Neural cell (in vitro differentiated cells): ENCODE data around the gene CDH4. TPM values are rescaled to one million over a fixed set of nuclear protein-coding genes. Genes with fewer than 3 reads are reported as not detected.

Experiments
- H2AFZ ChIP-seq: fragments of 200-600, 300-800 bp; sonication (generic), shearing (Covaris generic); 2 replicates; pipeline ENCODE4 v1.6.0; 2014; ENCODE audit warnings: low read depth, mild to moderate bottlenecking, antibody characterized with exemption, low read length, moderate library complexity
- H3F3A ChIP-seq: fragments of 200-600 bp; shearing (Covaris generic); 2 replicates; pipeline ENCODE4 v1.6.1; 2016; ENCODE audit warnings: mild to moderate bottlenecking, moderate library complexity, mixed read lengths, antibody characterized with exemption, low read length; ENCODE audit not compliant: insufficient read depth, poor library complexity, severe bottlenecking
- H3K27ac ChIP-seq: fragments of 200-600, 300-800 bp; sonication (generic), shearing (Covaris generic); 2 replicates; pipeline ENCODE4 v1.5.1; 2014; ENCODE audit warnings: mild to moderate bottlenecking, low read length, moderate library complexity
- H3K27me3 ChIP-seq: fragments of 300-800, 200-600 bp; sonication (generic), shearing (Covaris generic); 2 replicates; pipeline ENCODE4 v1.6.0; 2014; ENCODE audit warnings: mild to moderate bottlenecking, low read depth, low read length, moderate library complexity; ENCODE audit not compliant: insufficient read depth
- H3K36me3 ChIP-seq: fragments of 300-800, 200-600 bp; sonication (generic), shearing (Covaris generic); 2 replicates; pipeline ENCODE4 v1.5.1; 2014; ENCODE audit warnings: mild to moderate bottlenecking, antibody characterized with exemption, low read length, moderate library complexity; ENCODE audit not compliant: insufficient read depth
- H3K4me2 ChIP-seq: fragments of 300-800, 200-600 bp; sonication (generic), shearing (Covaris generic); 2 replicates; pipeline ENCODE4 v1.6.0; 2014; ENCODE audit warnings: mild to moderate bottlenecking, low read length
- H3K4me3 ChIP-seq: fragments of 300-800, 200-600 bp; sonication (generic), shearing (Covaris generic); 2 replicates; pipeline ENCODE4 v1.5.1; 2014; ENCODE audit warnings: mild to moderate bottlenecking, low read length, moderate library complexity
- H3K79me2 ChIP-seq: fragments of 200-600 bp; shearing (Covaris generic); replicated peaks from 2 replicates; pipeline ENCODE4 v1.6.0; 2014; ENCODE audit warnings: mild to moderate bottlenecking, low read length, moderate library complexity; ENCODE audit not compliant: insufficient read depth
- H3K9ac ChIP-seq: fragments of 300-800, 200-600 bp; sonication (generic), shearing (Covaris generic); 2 replicates; pipeline ENCODE4 v1.6.1; 2016; ENCODE audit warnings: mild to moderate bottlenecking, low read length, mixed read lengths
- H3K9me2 ChIP-seq: fragments of 200-600 bp; shearing (Covaris generic); 2 replicates; pipeline ENCODE4 v1.6.1; 2016; ENCODE audit warnings: mild to moderate bottlenecking, low read length, mixed read lengths; ENCODE audit not compliant: insufficient read depth
- H3K9me3 ChIP-seq: fragments of 200-600, 300-800 bp; sonication (generic), shearing (Covaris generic); 2 replicates; pipeline ENCODE4 v1.6.1; 2016; ENCODE audit warnings: mild to moderate bottlenecking, mixed run types, low read length, moderate library complexity, mixed read lengths
- H4K20me1 ChIP-seq: fragments of 200-600 bp; shearing (Covaris generic); 2 replicates; pipeline ENCODE4 v1.6.1; 2016; ENCODE audit warnings: mild to moderate bottlenecking, mixed run types; ENCODE audit not compliant: insufficient read depth
- CTCF ChIP-seq: fragments of 450-650 bp; IDR thresholded peaks from 2 replicates; pipeline ENCODE4 v1.5.1; 2014; ENCODE audit warnings: antibody characterized with exemption, mild to moderate bottlenecking, moderate library complexity; ENCODE audit not compliant: poor library complexity, severe bottlenecking
- EP300 ChIP-seq: fragments of 450-650 bp; conservative IDR thresholded peaks from 2 replicates; pipeline ENCODE4 v1.6.1; 2014; ENCODE audit warnings: antibody characterized with exemption, mild to moderate bottlenecking, moderate library complexity; ENCODE audit not compliant: poor library complexity, severe bottlenecking
- EZH2 ChIP-seq: fragments of 200-600, 300-800 bp; shearing (Covaris generic), sonication (generic); IDR thresholded peaks from 2 replicates; pipeline ENCODE4 v1.6.1; 2014; ENCODE audit warnings: antibody characterized with exemption, low read length, borderline replicate concordance, mild to moderate bottlenecking; ENCODE audit not compliant: insufficient read depth, poor library complexity, severe bottlenecking
- MXI1 ChIP-seq: fragments of 450-650 bp; conservative IDR thresholded peaks from 2 replicates; pipeline ENCODE4 v1.6.1; 2014; ENCODE audit warnings: antibody characterized with exemption, mild to moderate bottlenecking; ENCODE audit not compliant: poor library complexity, severe bottlenecking
- POLR2AphosphoS5 ChIP-seq: IDR thresholded peaks from 2 replicates; pipeline ENCODE4 v1.6.1; 2012
- RAD21 ChIP-seq: fragments of 450-650 bp; conservative IDR thresholded peaks from 2 replicates; pipeline ENCODE4 v1.6.1; 2014; ENCODE audit warnings: antibody characterized with exemption, mild to moderate bottlenecking, moderate library complexity
- SMC3 ChIP-seq: fragments of 450-650 bp; conservative IDR thresholded peaks from 2 replicates; pipeline ENCODE4 v1.6.1; 2014; ENCODE audit warnings: antibody characterized with exemption, mild to moderate bottlenecking, moderate library complexity; ENCODE audit not compliant: poor library complexity
- TAF1 ChIP-seq: IDR thresholded peaks from 2 replicates; pipeline ENCODE4 v1.6.1; 2012; ENCODE audit warnings: low read depth
- polyA plus RNA-seq: library from polyadenylated mRNA; depleted of rRNA; stranded (reverse); fragments of >200 nt; gene quantifications from 2 replicates; pipeline ENCODE4 v1.2.3, GENCODE V29; 2014
- TF ChIP-seq, protein P1 (sequence below): IDR thresholded peaks from 2 replicates; pipeline ENCODE4 v1.6.1; 2012; ENCODE audit warnings: borderline replicate concordance

The CDH4 gene
- polyA plus RNA-seq, 1 donor from 2014 or later = 24.6 TPM

GRCh38 chr20:61810066-61810737 lies 558.1 kb downstream of the CDH4 start:
- TF ChIP-seq POLR2AphosphoS5 = no peak
- no peak for TF ChIP-seq SMC3
- TF ChIP-seq EZH2 = no peak
- no peak for TF ChIP-seq EP300
- no peak for TF ChIP-seq CTCF
- TF ChIP-seq TAF1 = no peak
- TF ChIP-seq, protein P1, sequence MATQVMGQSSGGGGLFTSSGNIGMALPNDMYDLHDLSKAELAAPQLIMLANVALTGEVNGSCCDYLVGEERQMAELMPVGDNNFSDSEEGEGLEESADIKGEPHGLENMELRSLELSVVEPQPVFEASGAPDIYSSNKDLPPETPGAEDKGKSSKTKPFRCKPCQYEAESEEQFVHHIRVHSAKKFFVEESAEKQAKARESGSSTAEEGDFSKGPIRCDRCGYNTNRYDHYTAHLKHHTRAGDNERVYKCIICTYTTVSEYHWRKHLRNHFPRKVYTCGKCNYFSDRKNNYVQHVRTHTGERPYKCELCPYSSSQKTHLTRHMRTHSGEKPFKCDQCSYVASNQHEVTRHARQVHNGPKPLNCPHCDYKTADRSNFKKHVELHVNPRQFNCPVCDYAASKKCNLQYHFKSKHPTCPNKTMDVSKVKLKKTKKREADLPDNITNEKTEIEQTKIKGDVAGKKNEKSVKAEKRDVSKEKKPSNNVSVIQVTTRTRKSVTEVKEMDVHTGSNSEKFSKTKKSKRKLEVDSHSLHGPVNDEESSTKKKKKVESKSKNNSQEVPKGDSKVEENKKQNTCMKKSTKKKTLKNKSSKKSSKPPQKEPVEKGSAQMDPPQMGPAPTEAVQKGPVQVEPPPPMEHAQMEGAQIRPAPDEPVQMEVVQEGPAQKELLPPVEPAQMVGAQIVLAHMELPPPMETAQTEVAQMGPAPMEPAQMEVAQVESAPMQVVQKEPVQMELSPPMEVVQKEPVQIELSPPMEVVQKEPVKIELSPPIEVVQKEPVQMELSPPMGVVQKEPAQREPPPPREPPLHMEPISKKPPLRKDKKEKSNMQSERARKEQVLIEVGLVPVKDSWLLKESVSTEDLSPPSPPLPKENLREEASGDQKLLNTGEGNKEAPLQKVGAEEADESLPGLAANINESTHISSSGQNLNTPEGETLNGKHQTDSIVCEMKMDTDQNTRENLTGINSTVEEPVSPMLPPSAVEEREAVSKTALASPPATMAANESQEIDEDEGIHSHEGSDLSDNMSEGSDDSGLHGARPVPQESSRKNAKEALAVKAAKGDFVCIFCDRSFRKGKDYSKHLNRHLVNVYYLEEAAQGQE = no peak
- no peak for TF ChIP-seq MXI1
- TF ChIP-seq RAD21 = no peak
- Histone ChIP-seq H3K79me2 (no peaks in the 10 kb centered on the region), H3K4me2 (no peak overlapping the region), H3K36me3 (no peaks in the 10 kb centered on the region), H4K20me1 (no peaks in the 10 kb centered on the region), H3K27me3 (no peaks in the 10 kb centered on the region), H2AFZ (no peak overlapping the region), H3K27ac (no peak overlapping the region), H3K9me2 (no peaks in the 10 kb centered on the region), H3K9ac (no peak overlapping the region), H3K9me3 (no peaks in the 10 kb centered on the region), H3K4me3 (no peak overlapping the region), H3F3A (no peaks in the 10 kb centered on the region)

DNA sequence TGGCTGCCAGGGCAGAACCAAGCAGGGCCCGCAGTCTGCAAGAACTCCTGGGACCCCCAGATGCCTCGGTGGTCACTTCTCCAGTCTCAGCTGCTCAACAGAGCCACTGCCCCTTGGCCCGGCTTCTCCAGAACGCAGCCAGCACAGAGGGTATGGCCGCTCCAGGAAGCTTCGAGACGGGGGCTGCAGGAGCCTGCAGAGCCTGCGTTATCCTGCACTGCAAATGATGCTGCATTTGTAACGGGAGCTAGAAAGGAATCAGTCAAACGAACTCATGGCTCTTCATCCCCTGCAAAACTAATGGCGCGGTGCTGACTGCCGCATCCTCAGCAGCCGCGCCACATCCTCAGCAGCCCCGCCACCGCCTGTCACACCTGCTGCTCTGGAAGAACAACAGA lies 558.7 kb downstream of the CDH4 start:
- no peaks in the 10 kb centered on the region for H3K9me2 ChIP-seq
- no peaks in the 10 kb centered on the region for H3K36me3 ChIP-seq
- no peaks in the 10 kb centered on the region for H3F3A ChIP-seq
- H3K79me2 ChIP-seq = no peaks in the 10 kb centered on the region
- no peak overlapping the region for H2AFZ ChIP-seq
- H3K27me3 ChIP-seq = no peaks in the 10 kb centered on the region
- no peak overlapping the region for H3K4me3 ChIP-seq
- H3K9ac ChIP-seq = no peak overlapping the region
- H3K4me2 ChIP-seq = no peak overlapping the region
- H4K20me1 ChIP-seq = no peaks in the 10 kb centered on the region
- H3K9me3 ChIP-seq = no peaks in the 10 kb centered on the region
- no peak overlapping the region for H3K27ac ChIP-seq
- TF ChIP-seq EZH2 (no peak), RAD21 (no peak), EP300 (no peak), MXI1 (no peak), POLR2AphosphoS5 (no peak), TAF1 (no peak), CTCF (no peak)
- TF ChIP-seq, protein P1 = no peak
